Lung (tissue), 12 donors: ENCODE data around the gene CCDC40. TPM values are rescaled to one million over a fixed set of nuclear protein-coding genes. Genes with fewer than 3 reads are reported as not detected.

Experiments used
- ATAC-seq: fragments of 200-7000 bp; cut with Tn5 transposase; one replicate; pipeline ENCODE4 v1.9.1; 2020; ENCODE audit warnings: moderate number of reproducible peaks; ENCODE audit not compliant: insufficient read depth, low FRiP score
- DNase-seq, 3 donors: peaks; one replicate each; pipeline ENCODE4 v3.0.0-alpha.2; 2013 to 2017
- H3K27ac ChIP-seq, 2 donors: one replicate each; pipeline ENCODE4 v1.5.1; 2013; ENCODE audit warnings: mild to moderate bottlenecking in 2 of 2, moderate library complexity in 2 of 2, control low read depth in 1 of 2, inconsistent platforms in 1 of 2, low read depth in 1 of 2, low read length in 1 of 2
- H3K27me3 ChIP-seq, 3 donors: one replicate each; pipeline ENCODE4 v1.5.1; 2013; ENCODE audit warnings: low read length in 2 of 3; ENCODE audit not compliant: control insufficient read depth in 3 of 3, insufficient read depth in 3 of 3
- H3K36me3 ChIP-seq, 4 donors: one replicate each; pipeline ENCODE4 v1.5.1; 2013; ENCODE audit warnings: low read length in 4 of 4, mild to moderate bottlenecking in 1 of 4, moderate library complexity in 1 of 4; ENCODE audit not compliant: control insufficient read depth in 4 of 4, insufficient read depth in 4 of 4
- H3K4me1 ChIP-seq, 5 donors: one replicate each; pipeline ENCODE4 v1.5.1; 2013; ENCODE audit warnings: low read length in 5 of 5, mild to moderate bottlenecking in 2 of 5, moderate library complexity in 1 of 5; ENCODE audit not compliant: control insufficient read depth in 5 of 5, insufficient read depth in 5 of 5
- H3K4me3 ChIP-seq: one replicate; pipeline ENCODE4 v1.5.1; 2013; ENCODE audit warnings: mild to moderate bottlenecking, control low read depth, moderate library complexity
- H3K9ac ChIP-seq, 2 donors: one replicate each; pipeline ENCODE4 v1.5.1; 2013; ENCODE audit warnings: low read length in 2 of 2, control low read depth in 1 of 2; ENCODE audit not compliant: insufficient read depth in 1 of 2
- H3K9me3 ChIP-seq, 4 donors: one replicate each; pipeline ENCODE4 v1.5.1; 2013; ENCODE audit warnings: low read length in 3 of 4, mild to moderate bottlenecking in 1 of 4, moderate library complexity in 1 of 4; ENCODE audit not compliant: control insufficient read depth in 4 of 4, insufficient read depth in 3 of 4
- WGBS, 2 donors: extraction: QIAGEN DNeasy Blood & Tissue Kit; methylation state at CpG; one replicate each; pipeline ENCODE4 v1.1.7; 2013; 5-methylcytosine and 5-hydroxymethylcytosine counted together
- polyA plus RNA-seq, 2 donors: library from polyadenylated mRNA; stranded (reverse); fragments of 200-250 nt; gene quantifications; one replicate each; pipeline ENCODE4 v1.2.1, GENCODE V29; 2013
- total RNA-seq, 2 donors: library from RNA; depleted of rRNA in 1 of 2; stranded (reverse); fragments of >200 nt in 1 of 2; gene quantifications; one replicate each; pipeline ENCODE4 v1.2.1, GENCODE V29; 2014 to 2021
- TF ChIP-seq, protein P1 (sequence below): IDR thresholded peaks from 2 replicates; pipeline ENCODE4 v1.5.1; 2012; ENCODE audit warnings: mild to moderate bottlenecking; ENCODE audit errors: control extremely low read depth, extremely low read depth
- donor health status: control.
- donor health status: control.
- donor health status: Bipolar disorder and iron deficiency.
- donor health status: healthy.
- donor health status: DM: yes; HTN: yes; CAD: no.

CCDC40 gene
- total and polyA plus RNA-seq, 4 donors: 6.0 to 34.5 (median 7.3) TPM

DNA sequence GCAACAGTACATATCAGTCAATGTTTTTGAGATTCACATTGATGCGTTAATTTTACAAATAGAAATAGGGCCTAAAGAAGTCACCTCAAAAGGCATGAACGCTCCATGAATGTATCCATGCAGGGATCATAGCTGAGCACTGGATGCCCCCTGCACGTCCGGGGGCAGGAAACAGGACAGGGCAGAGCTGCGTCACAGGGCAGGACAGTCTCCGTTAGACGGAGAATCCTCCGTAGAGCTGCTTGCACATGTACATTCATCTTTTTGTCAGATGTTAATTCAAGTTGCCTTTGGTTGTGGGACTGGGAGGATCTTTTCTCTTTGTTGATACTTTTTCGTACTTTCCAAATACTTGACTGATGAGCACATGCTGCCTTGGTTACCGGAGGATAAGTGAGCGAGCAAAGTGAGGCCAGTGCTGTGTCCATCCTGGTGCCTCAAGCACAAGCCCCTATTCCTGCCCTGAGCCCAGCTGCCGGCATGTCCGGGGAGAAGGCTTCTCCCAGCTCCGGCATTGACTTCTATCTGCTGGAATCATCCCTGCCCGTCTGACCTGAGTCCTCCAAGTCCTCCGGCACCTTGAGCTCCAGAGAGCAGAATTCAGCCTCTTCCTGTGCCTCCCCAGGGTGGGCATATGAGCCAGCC is 80.0 kb downstream of the CCDC40 start:
- Histone ChIP-seq H3K9ac (no peak overlapping the region), H3K4me1 (no peaks in the 10 kb centered on the region), H3K4me3 (no peak overlapping the region), H3K27me3 (no peaks in the 10 kb centered on the region), H3K27ac (no peak overlapping the region), H3K9me3 (no peaks in the 10 kb centered on the region), H3K36me3 (peaks cover 0 to 11% (median 0%) of the 10 kb centered on the region in 4 donors)
- ATAC-seq: no peak
- DNase-seq: no peak
- TF ChIP-seq, protein P1, sequence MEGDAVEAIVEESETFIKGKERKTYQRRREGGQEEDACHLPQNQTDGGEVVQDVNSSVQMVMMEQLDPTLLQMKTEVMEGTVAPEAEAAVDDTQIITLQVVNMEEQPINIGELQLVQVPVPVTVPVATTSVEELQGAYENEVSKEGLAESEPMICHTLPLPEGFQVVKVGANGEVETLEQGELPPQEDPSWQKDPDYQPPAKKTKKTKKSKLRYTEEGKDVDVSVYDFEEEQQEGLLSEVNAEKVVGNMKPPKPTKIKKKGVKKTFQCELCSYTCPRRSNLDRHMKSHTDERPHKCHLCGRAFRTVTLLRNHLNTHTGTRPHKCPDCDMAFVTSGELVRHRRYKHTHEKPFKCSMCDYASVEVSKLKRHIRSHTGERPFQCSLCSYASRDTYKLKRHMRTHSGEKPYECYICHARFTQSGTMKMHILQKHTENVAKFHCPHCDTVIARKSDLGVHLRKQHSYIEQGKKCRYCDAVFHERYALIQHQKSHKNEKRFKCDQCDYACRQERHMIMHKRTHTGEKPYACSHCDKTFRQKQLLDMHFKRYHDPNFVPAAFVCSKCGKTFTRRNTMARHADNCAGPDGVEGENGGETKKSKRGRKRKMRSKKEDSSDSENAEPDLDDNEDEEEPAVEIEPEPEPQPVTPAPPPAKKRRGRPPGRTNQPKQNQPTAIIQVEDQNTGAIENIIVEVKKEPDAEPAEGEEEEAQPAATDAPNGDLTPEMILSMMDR: no peak
- 84% methylated on average over 16 of the region's 16 CpGs for WGBS, 2 donors

DNA sequence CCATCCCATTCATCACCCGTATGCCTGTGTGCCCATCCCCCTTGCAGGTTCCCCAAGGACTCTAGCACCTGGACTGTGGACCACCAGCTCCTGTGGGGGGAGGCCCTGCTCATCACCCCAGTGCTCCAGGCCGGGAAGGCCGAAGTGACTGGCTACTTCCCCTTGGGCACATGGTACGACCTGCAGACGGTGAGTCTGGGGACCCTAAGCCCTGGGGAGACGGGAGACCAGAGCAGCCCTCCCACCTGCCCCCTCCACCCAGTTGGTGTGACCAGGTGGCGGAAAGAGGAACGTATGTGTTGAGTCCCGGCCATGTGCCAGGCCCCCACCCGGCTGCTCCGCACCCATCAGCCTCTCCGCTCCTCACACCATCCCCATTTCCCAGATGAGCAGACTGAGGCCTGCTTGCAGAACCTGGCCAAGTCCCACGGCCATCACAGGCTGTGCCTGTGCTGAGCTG is 80.5 kb downstream of the CCDC40 start:
- no peak for DNase-seq
- no peak for ATAC-seq
- H3K36me3 ChIP-seq: peaks cover 0 to 11% (median 0%) of the 10 kb centered on the region in 4 donors

DNA sequence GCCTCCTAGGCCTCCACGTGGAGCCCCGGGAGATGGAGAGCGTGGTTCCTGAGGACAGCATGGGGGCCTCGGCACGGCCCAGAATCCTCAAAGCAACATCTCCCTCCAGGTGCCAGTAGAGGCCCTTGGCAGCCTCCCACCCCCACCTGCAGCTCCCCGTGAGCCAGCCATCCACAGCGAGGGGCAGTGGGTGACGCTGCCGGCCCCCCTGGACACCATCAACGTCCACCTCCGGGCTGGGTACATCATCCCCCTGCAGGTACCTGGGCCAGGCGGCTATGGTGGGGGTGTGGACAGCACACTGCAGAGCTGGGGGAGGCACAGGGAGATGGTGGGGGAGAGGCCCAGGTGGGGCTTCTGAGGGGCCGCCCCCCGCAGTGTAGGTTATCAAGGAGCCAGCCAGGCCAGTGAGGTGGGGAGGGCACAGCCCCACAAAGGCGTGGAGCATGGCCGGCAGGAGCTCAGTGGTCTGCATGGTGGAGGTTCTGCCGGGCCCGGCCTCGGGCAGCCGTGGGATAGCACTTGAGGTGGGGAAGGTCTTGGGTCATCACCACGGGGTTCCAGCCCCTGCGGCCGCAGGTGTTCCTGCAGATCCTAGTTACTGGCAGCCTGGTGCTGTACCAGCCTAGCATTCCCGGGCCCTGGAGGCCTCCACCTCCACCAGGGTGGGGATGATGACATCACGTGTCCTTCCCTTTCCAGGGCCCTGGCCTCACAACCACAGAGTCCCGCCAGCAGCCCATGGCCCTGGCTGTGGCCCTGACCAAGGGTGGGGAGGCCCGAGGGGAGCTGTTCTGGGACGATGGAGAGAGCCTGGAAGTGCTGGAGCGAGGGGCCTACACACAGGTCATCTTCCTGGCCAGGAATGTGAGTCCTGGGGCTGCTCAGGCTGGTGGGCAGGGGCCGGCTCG is 81.3 kb downstream of the CCDC40 start:
- no peak overlapping the region for H3K9ac ChIP-seq
- DNase-seq: no peak
- WGBS, 2 donors: 93 to 94% methylated on average over 31 of the region's 31 CpGs
- no peaks in the 10 kb centered on the region for H3K27me3 ChIP-seq
- no peak overlapping the region for H3K27ac ChIP-seq
- TF ChIP-seq, protein P1: no peak
- no peaks in the 10 kb centered on the region for H3K4me1 ChIP-seq
- H3K36me3 ChIP-seq: peaks cover 0 to 11% (median 0%) of the 10 kb centered on the region in 4 donors
- ATAC-seq: no peak
- H3K4me3 ChIP-seq: no peak overlapping the region
- peaks cover 0 to 2% (median 0%) of the 10 kb centered on the region in 4 donors for H3K9me3 ChIP-seq

More for the DNA sequence above, 80.5 kb downstream of the CCDC40 start:
- no peak overlapping the region for H3K27ac ChIP-seq
- no peaks in the 10 kb centered on the region for H3K27me3 ChIP-seq
- no peak overlapping the region for H3K9ac ChIP-seq
- H3K9me3 ChIP-seq: peaks cover 0 to under 1% (median 0%) of the 10 kb centered on the region in 4 donors
- TF ChIP-seq, protein P1: no peak
- WGBS, 2 donors: 92 to 95% methylated on average over 12 to 13 of the region's 13 CpGs
- H3K4me3 ChIP-seq: no peak overlapping the region
- no peaks in the 10 kb centered on the region for H3K4me1 ChIP-seq
